GM21619 (cell line): Measurements from ENCODE around the gene BICC1.

Experiments
- ATAC-seq: cut with Tn5 transposase; IDR thresholded peaks from one replicate; pipeline ENCODE4 v1.9.1; 2021; ENCODE audit not compliant: unreplicated experiment

BICC1 gene

GRCh38 chr10:58807629-58808022 is 295.0 kb downstream of the BICC1 start:
- no peak for ATAC-seq

GRCh38 chr10:58810751-58811150 is 298.1 kb downstream of the BICC1 start:
- ATAC-seq, result no peak

GRCh38 chr10:58813573-58813972 is 300.9 kb downstream of the BICC1 start:
- no peak for ATAC-seq

GRCh38 chr10:58817201-58817846 is 304.7 kb downstream of the BICC1 start:
- no peak for ATAC-seq

- ATAC-seq, result no peak
Measured at GRCh38 chr10:58818900-58819299, 306.2 kb downstream of the BICC1 start.

- no peak for ATAC-seq
Measured at GRCh38 chr10:58820386-58820785, 307.7 kb downstream of the BICC1 start.

GRCh38 chr10:58820861-58821751 is 308.4 kb downstream of the BICC1 start:
- ATAC-seq, result no peak

GRCh38 chr10:58821752-58822056 is 309.0 kb downstream of the BICC1 start:
- ATAC-seq, result no peak

- no peak for ATAC-seq
Measured at GRCh38 chr10:58823983-58824382, 311.3 kb downstream of the BICC1 start.

GRCh38 chr10:58824396-58824795 is 311.7 kb downstream of the BICC1 start:
- no peak for ATAC-seq

- ATAC-seq, result no peak
Measured at GRCh38 chr10:58826694-58827093, 314.0 kb downstream of the BICC1 start.

GRCh38 chr10:58827381-58827780 is 314.7 kb downstream of the BICC1 start:
- no peak for ATAC-seq

GRCh38 chr10:58829839-58830238 is 317.2 kb downstream of the BICC1 start:
- ATAC-seq, result no peak

GRCh38 chr10:58830697-58831096 is 318.0 kb downstream of the BICC1 start:
- no peak for ATAC-seq

GRCh38 chr10:58833771-58834561 is 321.3 kb downstream of the BICC1 start:
- ATAC-seq, result no peak

- no peak for ATAC-seq
Measured at GRCh38 chr10:58836176-58836700, 323.6 kb downstream of the BICC1 start.

GRCh38 chr10:58836991-58837575 is 324.4 kb downstream of the BICC1 start:
- no peak for ATAC-seq

GRCh38 chr10:58837826-58838225 is 325.2 kb downstream of the BICC1 start:
- ATAC-seq, result no peak

GRCh38 chr10:58838561-58839208 is 326.0 kb downstream of the BICC1 start:
- no peak for ATAC-seq

- no peak for ATAC-seq
Measured at GRCh38 chr10:58839771-58840170, 327.1 kb downstream of the BICC1 start.
